HepG2 (cell line): ENCODE results near the gene ANKRD13D. TPM values are rescaled to one million over a fixed set of nuclear protein-coding genes. Genes with fewer than 3 reads are reported as not detected.

ENCODE experiments used
- ATAC-seq: fragments of 200-7000 bp; cut with Tn5 transposase; 3 replicates; pipeline ENCODE4 v1.9.1; 2020; ENCODE audit warnings: mild to moderate bottlenecking, moderate library complexity
- BruUV-seq: library from RNA; stranded (reverse); fragments of 400-500 nt; replicated peaks from 2 replicates; lab custom pipeline; 2021; lab: Mats Ljungman, UMichigan
- CTCF ChIA-PET: fragments of 300-600 bp; formaldehyde crosslinking; extraction: SDS; loops from one replicate; lab custom pipeline; 2021; ENCODE audit warnings: low total read pairs, inconsistent platforms, low intra/inter-chr PET ratio; lab: Yijun Ruan, JAX
- POLR2A ChIA-PET: fragments of 350-600 bp; sonication (Branson Sonifier 250); formaldehyde crosslinking; loops from one replicate; lab custom pipeline; 2020; ENCODE audit warnings: antibody characterized with exemption, inconsistent platforms; lab: Yijun Ruan, JAX
- DNase-seq: peaks from one replicate; pipeline ENCODE4 v3.0.0-alpha.2; 2015; ENCODE audit warnings: low spot score
- FAIRE-seq: peaks from 3 replicates; lab custom pipeline; 2011; peaks lifted over from hg19 to GRCh38; lab: Jason Lieb, UNC
- H2AFZ ChIP-seq: one replicate; pipeline ENCODE4 v1.6.1; 2011; ENCODE audit warnings: low read length, inconsistent platforms
- H3K27ac ChIP-seq: fragments of 300-600 bp; 3 replicates; pipeline ENCODE4 v1.8.0; 2011; ENCODE audit warnings: mixed run types, mild to moderate bottlenecking, mixed read lengths, low read length, inconsistent platforms; ENCODE audit not compliant: insufficient read depth; ENCODE audit errors: extremely low read length
- H3K27me3 ChIP-seq, 2 experiments: fragments of 200-600 bp in 1 of 2; 2 replicates in 1 of 2; 3 replicates in 1 of 2; pipeline versions ENCODE4 v1.6.0 to v1.8.0; 2011; ENCODE audit warnings: low read length in 2 of 2, mild to moderate bottlenecking in 2 of 2, moderate library complexity in 2 of 2, inconsistent platforms in 1 of 2; ENCODE audit not compliant: insufficient read depth in 2 of 2, control insufficient read depth in 1 of 2
- H3K36me3 ChIP-seq, 2 experiments: fragments of 200-600 bp in 1 of 2; replicated peaks in 1 of 2; 2 replicates in 1 of 2; 3 replicates in 1 of 2; pipeline versions ENCODE4 v1.5.1 to v1.8.0; 2011; ENCODE audit warnings: low read length in 2 of 2, inconsistent platforms in 1 of 2; ENCODE audit not compliant: insufficient read depth in 2 of 2, control insufficient read depth in 1 of 2
- H3K4me1 ChIP-seq: 2 replicates; pipeline ENCODE4 v1.5.1; 2012; ENCODE audit warnings: low read length, inconsistent platforms; ENCODE audit not compliant: insufficient read depth
- H3K4me2 ChIP-seq: 2 replicates; pipeline ENCODE4 v1.6.0; 2011; ENCODE audit warnings: low read depth, low read length, inconsistent platforms
- H3K4me3 ChIP-seq, 3 experiments: fragments of 200-600 bp in 1 of 3; sonication (generic), shearing (Covaris generic) in 1 of 3; replicated peaks in 1 of 3; 2 replicates each; pipeline ENCODE4 v1.5.1; 2011 to 2016; ENCODE audit warnings: low read length in 3 of 3, inconsistent platforms in 2 of 3, low read depth in 2 of 3, mild to moderate bottlenecking in 2 of 3, control low read depth in 1 of 3, mixed read lengths in 1 of 3; ENCODE audit not compliant: insufficient read depth in 1 of 3
- H3K79me2 ChIP-seq: one replicate; pipeline ENCODE4 v1.6.1; 2011; ENCODE audit warnings: low read length, inconsistent platforms; ENCODE audit not compliant: insufficient read depth
- H3K9ac ChIP-seq: 2 replicates; pipeline ENCODE4 v1.6.0; 2011; ENCODE audit warnings: mild to moderate bottlenecking, low read depth, low read length, inconsistent platforms; ENCODE audit not compliant: insufficient read depth
- H3K9me3 ChIP-seq: 2 replicates; pipeline ENCODE4 v1.5.1; 2012; ENCODE audit warnings: mild to moderate bottlenecking, low read length
- H4K20me1 ChIP-seq: 2 replicates; pipeline ENCODE4 v1.6.0; 2011; ENCODE audit warnings: inconsistent platforms, mild to moderate bottlenecking, low read length, moderate library complexity; ENCODE audit not compliant: insufficient read depth
- CHCHD3 ChIP-seq: sonication (generic); formaldehyde crosslinking; IDR thresholded peaks from 2 replicates; pipeline ENCODE4 v1.8.0; 2022; ENCODE audit warnings: mild to moderate bottlenecking, missing genetic modification reagents, moderate library complexity
- DDIT3 ChIP-seq: sonication (generic); formaldehyde crosslinking; IDR thresholded peaks from 2 replicates; pipeline ENCODE4 v1.4.0; 2020; ENCODE audit warnings: mild to moderate bottlenecking, missing genetic modification reagents
- POLR2AphosphoS5 ChIP-seq: IDR thresholded peaks from 2 replicates; pipeline ENCODE4 v1.6.1; 2012; ENCODE audit warnings: low read depth, low read length
- SIX4 ChIP-seq: sonication (generic); formaldehyde crosslinking; IDR thresholded peaks from 2 replicates; pipeline ENCODE4 v1.4.0; 2020; ENCODE audit warnings: missing genetic modification reagents
- SP2 ChIP-seq: sonication (generic); formaldehyde crosslinking; IDR thresholded peaks from 2 replicates; pipeline ENCODE4 v1.5.1; 2020; ENCODE audit warnings: mild to moderate bottlenecking, missing genetic modification reagents
- ZNF878 ChIP-seq: sonication (generic); formaldehyde crosslinking; IDR thresholded peaks from 2 replicates; pipeline ENCODE4 v1.8.1; 2023; ENCODE audit warnings: mild to moderate bottlenecking, missing genetic modification reagents, moderate library complexity
- WGBS: methylation state at CpG from one replicate; pipeline ENCODE4 v1.1.6; 2017; ENCODE audit warnings: low lambda C conversion rate; 5-methylcytosine and 5-hydroxymethylcytosine counted together
- in situ Hi-C: cut with HindIII; loops from 2 replicates; pipeline ENCODE4 v1.10.0; 2017; ENCODE audit warnings: low pct_unique_long_range_greater_than_20kb; ENCODE audit not compliant: extremely low pct_ligation_motif_present
- intact Hi-C: fragments of 100-400 bp; cut with micrococcal nuclease; formaldehyde crosslinking; loops from one replicate; pipeline ENCODE4 v1.10.0; 2022; ENCODE audit not compliant: unreplicated experiment
- polyA plus RNA-seq, 8 experiments: library from polyadenylated mRNA; depleted of rRNA in 3 of 8; stranded (reverse) in 7 of 8; unstranded in 1 of 8; fragments of >200 nt; fragmentation: Illumina TruSeq in 4 of 8; extraction: Trizol in 4 of 8; gene quantifications; 2 replicates each; pipeline versions ENCODE4 v1.2.1 to v1.2.3, GENCODE V29; 2011 to 2016; ENCODE audit warnings: low read depth in 4 of 8, missing spikeins in 1 of 8, mixed read lengths in 1 of 8; ENCODE audit not compliant: insufficient read depth in 1 of 8
- total RNA-seq, 5 experiments: library from RNA; depleted of rRNA; stranded (reverse); fragments of >200 nt; fragmentation: Illumina TruSeq; extraction: Trizol; gene quantifications; 2 replicates each; pipeline ENCODE4 v1.2.3, GENCODE V29; 2016; ENCODE audit warnings: low read depth in 1 of 5
- TF ChIP-seq, protein P1 (sequence below): sonication (generic); formaldehyde crosslinking; IDR thresholded peaks from 2 replicates; pipeline ENCODE4 v1.5.0; 2020; ENCODE audit warnings: mild to moderate bottlenecking, missing genetic modification reagents, moderate library complexity

The ANKRD13D gene
- total and polyA plus RNA-seq, 2 of the 13 experiments (the other 11 are each of a cell fraction or from before 2014, with no cell fraction given) = 18.6 to 27.3 TPM

- intact Hi-C loops (loop anchor here (5.0 kb wide), 1 partner anchor 41 kb away; the partner anchor contains the start of gene SSH3), in situ Hi-C loops (loop anchor here (5.0 kb wide), 2 partner anchors 56 to 121 kb away; no protein-coding TSS in a partner anchor)
- Histone ChIP-seq H2AFZ (no peak overlapping the region), H3K27me3 (no peaks in the 10 kb centered on the region), H3K9me3 (no peaks in the 10 kb centered on the region), H3K4me3 (peak overlapping the region; percentile 18 to 49 (median 35); a peak in 3 of 6 replicates), H3K36me3 (peaks cover 0 to 3% of the 10 kb centered on the region in 2 experiments; a peak in 1 of 5 replicates), H4K20me1 (no peaks in the 10 kb centered on the region), H3K79me2 (peaks cover under 1% of the 10 kb centered on the region), H3K9ac (no peak overlapping the region), H3K27ac (no peak overlapping the region), H3K4me2 (peak overlapping the region; percentile 97), H3K4me1 (peaks cover 81% of the 10 kb centered on the region)
- no peak for DNase-seq
- BruUV-seq = no TSS peak
- ChIA-PET POLR2A (interaction anchor here (0.6 to 3.0 kb wide), 10 partner anchors 16 to 157 kb away, joined by 3 to 24 read pairs (median 4); partner anchors contain the start of genes ANKRD13D, POLD4 and SSH3), CTCF (interaction anchor here (3.1 kb wide), 1 partner anchor 55 kb away, joined by 31 read pairs; no protein-coding TSS in a partner anchor)
- ATAC-seq = peak; percentile 32
- TF ChIP-seq, protein P1, sequence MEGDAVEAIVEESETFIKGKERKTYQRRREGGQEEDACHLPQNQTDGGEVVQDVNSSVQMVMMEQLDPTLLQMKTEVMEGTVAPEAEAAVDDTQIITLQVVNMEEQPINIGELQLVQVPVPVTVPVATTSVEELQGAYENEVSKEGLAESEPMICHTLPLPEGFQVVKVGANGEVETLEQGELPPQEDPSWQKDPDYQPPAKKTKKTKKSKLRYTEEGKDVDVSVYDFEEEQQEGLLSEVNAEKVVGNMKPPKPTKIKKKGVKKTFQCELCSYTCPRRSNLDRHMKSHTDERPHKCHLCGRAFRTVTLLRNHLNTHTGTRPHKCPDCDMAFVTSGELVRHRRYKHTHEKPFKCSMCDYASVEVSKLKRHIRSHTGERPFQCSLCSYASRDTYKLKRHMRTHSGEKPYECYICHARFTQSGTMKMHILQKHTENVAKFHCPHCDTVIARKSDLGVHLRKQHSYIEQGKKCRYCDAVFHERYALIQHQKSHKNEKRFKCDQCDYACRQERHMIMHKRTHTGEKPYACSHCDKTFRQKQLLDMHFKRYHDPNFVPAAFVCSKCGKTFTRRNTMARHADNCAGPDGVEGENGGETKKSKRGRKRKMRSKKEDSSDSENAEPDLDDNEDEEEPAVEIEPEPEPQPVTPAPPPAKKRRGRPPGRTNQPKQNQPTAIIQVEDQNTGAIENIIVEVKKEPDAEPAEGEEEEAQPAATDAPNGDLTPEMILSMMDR = peak; percentile 32
- TF ChIP-seq SP2 (CRISPR knock-in tag) = 0 out of 2 replicates have a peak, but pooled peaks have one; percentile 4
- TF ChIP-seq CHCHD3 (CRISPR knock-in tag) = peak; percentile 34; the same call in 1 of the 2 replicates
- no peak for TF ChIP-seq DDIT3
- TF ChIP-seq POLR2AphosphoS5 = no peak
- no peak for TF ChIP-seq SIX4 (CRISPR knock-in tag)
- TF ChIP-seq ZNF878 = no peak
- 19% methylated on average over 9 of the region's 18 CpGs for WGBS
- no peak for FAIRE-seq
Observed at GRCh38 chr11:67261640-67261945, 27.5 kb upstream of the ANKRD13D start.
